Measurements from ENCODE around the gene MYO1E.

DNA sequence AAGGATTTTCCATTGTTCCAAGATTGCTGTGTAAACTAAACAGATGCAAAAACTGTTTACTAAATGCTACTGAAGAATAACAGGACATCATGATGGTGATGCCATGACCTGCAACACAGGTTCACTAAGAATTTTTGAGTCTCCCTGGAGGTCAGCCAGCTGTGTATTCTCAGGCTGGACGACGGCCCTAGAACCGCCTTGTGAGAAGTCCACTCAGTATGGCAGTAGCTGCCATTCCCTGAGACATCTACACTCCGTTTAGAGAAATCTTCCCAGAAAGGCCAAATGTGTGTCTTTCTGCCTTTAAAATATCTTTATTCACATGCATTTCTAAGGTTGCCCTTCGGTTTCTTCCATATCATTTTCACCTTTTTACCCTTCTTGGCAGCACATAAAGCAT, 63.3 kb downstream of the MYO1E start:
- no peak for TF ChIP-seq CTCF (IDR thresholded peaks at IDR 0.05)
- TF ChIP-seq POLR2A (IDR thresholded peaks at IDR 0.05): no peak
